ENCODE data around the gene CLDN15.
A peak's percentile ranks its signal among the peaks of the same experiment; 100 is the strongest.
"Not testable (repeated sequence)": the region's sequence is repeated elsewhere in the genome, so short reads cannot be mapped to it uniquely, and the experiment has no call there.

Gene CLDN15

DNA sequence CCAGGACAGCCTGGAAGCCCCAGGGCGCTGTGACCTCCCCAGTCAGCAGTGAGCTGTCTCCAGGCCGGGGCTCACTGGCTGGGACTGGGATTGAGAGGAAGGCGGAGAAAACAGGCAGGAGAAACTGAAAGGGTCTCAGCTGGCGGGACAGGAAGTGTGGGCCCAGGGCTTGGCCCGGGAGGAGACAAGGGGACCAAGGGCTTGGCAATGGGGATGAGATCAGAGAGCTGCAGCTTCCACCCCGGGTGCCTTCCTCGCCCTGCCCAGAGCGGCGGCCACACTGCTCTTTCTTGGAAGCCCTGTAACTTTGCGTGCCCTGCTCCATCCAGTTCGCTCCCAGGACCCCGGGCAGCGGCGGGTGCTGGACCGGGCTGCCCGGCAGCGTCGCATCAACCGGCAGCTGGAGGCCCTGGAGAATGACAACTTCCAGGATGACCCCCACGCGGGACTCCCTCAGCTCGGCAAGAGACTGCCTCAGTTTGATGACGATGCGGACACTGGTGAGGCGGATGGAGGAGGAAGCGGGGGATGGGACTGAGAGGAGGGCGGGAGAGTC is 15.2 kb downstream of the CLDN15 start:
- no peak for DNase-seq (ENCODE audit: low read depth, low spot score)

DNA sequence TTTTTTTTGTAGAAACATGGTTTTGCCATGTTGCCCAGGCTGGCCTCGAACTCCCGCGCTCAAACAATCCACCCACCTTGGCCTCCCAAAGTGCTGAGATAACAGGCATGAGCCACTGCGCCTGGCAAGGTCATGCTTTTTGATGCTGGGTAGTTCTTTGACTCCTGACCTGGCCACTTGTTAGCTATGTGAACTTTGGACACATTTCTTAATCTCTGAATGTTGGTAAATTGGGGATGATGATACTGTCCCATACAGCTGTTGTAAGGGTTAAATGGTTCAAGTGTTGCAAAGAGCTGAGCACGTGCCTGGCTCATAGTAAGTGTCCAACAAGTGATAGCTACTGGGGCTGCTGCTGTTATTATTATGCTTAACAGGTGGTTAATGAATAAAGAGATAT is 17.3 kb downstream of the CLDN15 start:
- DNase-seq (ENCODE audit: low read depth, low spot score) = no peak

DNA sequence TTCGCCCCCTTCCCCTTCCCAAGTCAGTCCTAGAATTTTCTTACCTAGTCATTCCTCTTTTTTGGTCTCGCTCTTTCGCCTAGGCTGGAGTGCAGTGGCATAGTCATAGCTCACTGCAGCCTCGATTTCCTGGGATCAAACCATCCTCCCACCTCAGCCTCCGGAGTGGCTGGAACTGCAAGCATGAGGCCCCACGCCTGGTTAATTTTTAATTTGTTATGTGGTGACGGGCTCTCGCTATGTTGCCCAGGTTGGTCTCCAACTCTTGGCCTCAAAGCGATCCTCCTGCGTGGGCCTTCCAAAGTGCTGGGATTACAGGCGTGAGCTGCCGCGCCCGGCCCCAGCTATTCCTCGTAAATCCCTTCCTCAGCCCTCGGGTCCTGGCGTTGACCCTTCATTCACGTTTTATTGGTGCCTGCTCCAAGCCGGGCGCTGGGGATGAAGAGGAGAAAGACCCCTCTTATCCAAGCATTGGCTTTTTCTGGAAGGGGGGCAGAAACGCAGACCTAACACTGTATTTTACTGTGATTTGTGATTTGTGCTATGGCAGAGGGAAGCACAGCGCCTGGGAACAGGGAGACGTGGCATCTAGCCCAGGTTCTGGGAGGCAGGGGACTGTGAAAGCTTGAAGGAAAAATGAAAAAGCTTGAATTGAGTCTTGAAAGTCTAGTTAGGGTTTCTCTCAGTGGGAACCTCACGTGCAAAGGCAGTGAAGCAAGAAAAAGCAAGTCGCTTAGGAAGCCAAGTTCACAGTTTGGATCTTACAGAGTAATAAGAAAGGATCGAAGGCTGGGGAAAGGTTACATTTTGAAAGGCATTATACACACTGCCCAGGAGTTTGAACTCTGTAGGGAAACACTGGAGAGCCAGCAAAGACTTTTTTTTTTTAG is 19.1 kb downstream of the CLDN15 start:
- DNase-seq (ENCODE audit: low read depth, low spot score) = no peak

DNA sequence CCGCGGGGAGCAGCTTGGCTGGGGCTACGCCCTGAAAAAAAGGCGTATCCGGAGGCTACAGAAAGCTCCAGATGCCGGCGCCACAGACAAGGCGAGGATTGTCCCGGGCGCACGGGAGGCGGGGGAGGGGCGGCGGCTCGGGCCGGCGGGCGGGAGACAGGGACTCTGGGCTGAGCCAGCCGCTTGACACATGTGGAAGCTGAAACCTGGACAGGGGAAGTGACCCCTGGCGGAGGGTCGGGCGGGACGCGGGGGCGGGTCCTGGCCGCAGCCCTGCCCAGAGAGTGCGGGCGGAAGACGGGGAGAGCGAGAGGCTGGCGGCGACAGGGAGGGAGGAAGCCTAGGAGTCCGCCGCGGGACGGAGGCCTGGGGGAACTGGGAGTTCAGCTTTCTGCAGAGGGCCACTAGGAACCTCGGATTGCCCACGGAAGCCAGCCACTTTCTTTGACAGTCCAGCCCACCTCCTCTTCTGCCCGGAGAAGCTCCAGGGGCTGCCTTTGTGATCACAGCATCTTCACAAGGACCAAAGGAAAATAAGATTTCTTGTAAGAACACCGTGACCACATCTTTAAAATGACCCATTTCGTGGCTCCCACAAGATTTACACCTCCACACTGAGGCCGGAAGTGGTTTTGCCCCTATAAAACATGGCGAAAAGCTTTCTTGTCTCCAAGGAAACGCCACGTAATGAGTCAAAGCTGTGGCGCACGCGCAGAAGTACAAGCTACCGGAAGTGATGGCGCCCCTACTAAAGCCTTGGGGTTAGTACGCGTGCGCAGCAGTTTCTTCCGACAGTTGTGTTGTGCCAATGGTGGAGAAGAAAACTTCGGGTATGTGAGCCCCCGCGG is 20.0 kb downstream of the CLDN15 start, which contains the start of the genes PLOD3 and ZNHIT1:
TSS of gene PLOD3 (minus strand) at position 194 of the 848 bp plus-strand sequence. CDS start 307 bp downstream, outside the sequence.
TSS of gene ZNHIT1 (plus strand) at position 778 of the 848 bp plus-strand sequence. CDS start at position 809, 31 bp downstream.
- peak; percentile 89 for DNase-seq (ENCODE audit: low read depth, low spot score)

DNA sequence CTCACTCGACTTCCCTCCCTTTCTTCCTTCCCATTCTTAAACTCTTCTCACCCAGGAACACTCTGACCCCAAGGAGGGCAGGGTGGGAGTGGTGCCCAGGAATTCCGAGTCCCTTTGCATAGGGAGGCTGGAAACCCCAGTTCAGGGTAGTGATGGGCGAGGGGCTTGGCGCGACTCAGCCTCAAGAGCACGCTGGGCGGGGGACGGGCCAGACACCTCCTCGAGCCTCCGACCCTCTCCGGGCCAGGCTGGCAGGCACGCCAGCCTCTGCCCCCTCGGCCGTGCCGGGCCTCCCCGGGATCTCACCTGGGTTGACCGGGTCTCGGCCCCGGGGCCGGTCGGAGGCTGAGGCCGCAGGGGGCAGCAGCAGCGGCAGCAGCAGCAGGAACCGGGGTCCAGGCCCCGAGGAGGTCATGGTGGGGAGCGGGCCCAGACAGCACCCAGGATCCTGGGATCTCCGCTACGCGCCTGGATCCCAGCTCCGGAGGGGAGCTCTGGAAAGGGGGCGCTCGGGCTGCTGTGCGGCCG is 20.7 kb downstream of the CLDN15 start:
- DNase-seq (ENCODE audit: low read depth, low spot score) = no peak

DNA sequence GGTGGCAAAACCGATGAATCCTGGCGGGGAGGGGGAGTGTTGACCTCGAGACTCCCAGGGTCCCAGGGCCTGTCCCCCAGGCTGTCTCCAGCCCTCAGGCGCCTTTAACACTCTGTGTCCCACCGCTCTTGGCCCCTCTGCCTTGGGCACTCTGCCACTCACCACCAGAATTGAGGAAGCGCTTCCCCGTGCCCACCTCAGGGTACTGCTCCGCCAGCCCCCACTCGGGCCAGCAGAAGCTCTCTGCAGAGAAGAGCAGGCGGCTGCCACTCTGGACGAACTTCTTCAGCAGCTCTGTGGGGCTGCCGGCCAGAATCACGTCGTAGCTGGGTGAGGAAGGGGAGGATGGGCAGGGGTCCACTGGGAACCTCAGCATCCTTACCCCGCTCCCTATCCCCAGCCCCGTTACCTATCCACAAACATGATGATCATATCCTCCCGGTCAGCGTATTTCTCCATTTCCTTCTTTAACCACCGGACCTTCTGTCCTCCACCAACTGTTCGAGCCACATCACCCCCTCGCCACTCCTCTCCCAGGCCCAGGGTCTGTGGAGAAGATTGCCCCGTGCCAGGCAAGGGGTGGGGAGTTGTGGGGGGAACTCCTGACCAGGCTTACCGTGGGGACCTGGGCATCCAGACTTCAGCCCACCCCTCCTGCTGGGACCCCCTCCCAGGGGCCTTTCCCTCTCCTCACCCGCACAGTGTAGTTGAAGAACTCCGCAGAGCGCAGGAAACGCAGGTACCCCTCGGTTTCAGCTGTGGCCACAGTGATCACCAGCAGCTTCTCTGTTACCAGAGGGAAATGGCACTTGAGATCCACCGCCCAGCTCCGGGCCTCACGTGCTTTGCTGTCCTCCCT is 21.4 kb downstream of the CLDN15 start:
- no peak for DNase-seq (ENCODE audit: low read depth, low spot score)

DNA sequence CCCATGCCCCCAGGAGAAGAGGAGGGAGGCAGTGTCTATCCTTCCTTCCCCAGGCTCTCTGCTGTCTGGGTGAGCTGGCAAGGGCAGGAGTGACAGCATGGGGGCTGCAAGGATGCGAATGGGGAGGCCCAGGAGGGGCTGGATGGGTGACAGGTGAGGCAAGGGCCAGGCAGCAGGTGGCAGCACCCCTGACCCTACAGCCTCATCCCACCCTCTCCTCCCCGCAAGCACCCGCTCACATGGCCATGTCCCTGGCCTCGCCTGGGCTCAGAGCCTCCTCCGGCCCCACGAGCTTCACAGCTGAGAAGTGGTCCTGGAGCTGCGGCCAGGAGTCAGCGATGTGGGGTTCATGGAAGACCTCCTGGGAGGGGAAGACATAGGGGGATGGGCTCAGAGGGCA is 25.6 kb downstream of the CLDN15 start:
- DNase-seq (ENCODE audit: low read depth, low spot score) = no peak

DNA sequence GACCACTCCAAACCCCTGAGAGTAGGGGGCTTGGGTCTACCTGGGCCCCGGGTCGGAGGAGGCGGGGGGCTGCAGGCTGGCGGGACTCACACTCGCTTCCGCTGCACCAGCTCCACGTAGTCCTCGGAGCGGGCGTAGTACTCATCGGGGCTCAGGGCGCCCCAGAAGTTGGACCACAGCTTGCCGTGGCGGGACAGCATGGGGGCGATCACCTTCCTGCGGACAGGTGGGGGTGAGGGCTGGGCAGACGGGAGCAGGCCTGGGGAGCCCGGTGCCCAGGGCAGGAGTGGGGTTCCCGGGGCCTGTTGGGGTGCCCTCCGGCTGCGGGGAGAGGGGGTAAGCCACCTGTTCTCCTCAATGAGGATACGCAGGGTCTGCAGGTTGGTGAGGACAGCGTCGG is 26.1 kb downstream of the CLDN15 start:
- DNase-seq (ENCODE audit: low read depth, low spot score) = no peak

DNA sequence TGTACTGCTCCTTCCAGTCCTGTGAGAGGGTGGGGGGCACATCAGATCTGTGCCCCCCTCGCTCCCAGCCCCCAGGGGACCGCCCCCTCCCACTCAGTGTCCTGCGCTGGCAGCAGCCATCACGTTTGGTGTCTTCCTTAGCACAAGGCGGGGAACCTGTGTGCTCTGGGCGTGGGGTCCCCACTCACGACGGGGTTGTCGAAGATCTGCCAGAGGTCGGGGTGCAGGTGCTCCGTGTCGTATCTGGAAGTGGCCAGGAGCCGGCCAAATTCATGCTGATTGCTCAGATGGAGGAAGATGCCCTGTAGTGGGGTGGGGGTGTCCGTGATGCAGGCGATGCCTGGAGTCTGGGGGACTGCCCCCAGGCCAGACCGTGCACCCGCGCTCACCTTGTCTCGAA is 27.5 kb downstream of the CLDN15 start:
- no peak for DNase-seq (ENCODE audit: low read depth, low spot score)

DNA sequence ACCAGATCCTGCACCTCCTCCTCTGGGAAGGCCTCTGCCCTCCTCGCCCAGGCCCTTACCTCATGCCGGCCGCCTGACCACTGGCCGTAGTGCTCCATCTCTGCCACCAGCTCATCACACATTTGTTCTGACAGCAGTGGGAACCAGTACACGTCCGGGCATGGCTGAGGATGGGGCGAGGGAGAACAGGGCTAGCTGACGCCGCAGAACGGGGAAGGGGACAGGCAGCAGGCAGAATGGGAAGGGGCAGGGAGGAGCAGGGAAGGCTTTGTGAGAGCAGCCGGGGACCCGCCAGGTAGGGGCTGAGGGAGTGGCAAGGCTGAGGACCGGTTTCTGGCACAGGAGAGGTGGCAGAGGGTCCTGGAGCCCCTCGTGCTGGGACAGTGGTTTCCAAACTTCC is 28.8 kb downstream of the CLDN15 start:
- no peak for DNase-seq (ENCODE audit: low read depth, low spot score)

DNA sequence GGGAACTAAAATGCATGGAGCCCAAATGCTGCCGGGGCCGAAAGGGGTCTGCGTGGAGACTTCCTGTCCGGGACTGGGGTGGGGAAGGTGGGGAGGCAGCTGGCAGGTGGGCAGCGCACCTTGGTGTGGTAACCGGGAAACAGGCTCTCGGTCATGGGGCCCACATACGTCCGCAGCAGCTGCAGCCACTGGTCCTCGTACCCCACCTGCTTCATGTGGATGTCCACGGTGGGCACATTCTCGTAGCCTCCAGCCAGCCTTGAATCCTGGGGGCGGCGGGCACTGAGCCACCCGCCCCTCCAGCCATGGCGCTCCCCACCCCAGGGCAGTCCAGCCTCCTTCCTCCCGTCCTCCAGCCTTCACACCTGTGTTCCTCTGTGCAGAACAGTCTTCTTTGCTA is 30.1 kb downstream of the CLDN15 start:
- no peak for DNase-seq (ENCODE audit: low read depth, low spot score)

DNA sequence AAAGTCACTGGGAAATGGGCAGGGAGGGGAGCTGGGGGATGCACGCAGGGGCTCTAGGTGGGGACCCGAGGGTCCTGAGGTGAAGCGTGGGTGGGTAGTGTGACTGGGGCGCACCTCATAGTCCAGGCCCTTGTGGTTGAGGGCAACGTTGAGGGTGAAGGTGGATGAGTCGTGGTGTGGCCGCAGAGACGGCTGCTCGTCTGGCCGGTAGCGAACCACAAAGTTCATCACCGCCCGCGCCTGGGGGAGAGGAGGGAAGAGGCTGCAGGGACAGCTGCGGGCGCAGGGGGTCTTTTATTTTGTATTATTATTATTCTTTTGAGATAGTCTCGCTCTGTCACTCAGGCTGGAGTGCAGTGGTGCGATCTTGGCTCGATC is 30.9 kb downstream of the CLDN15 start:
- no peak for DNase-seq (ENCODE audit: low read depth, low spot score)

DNA sequence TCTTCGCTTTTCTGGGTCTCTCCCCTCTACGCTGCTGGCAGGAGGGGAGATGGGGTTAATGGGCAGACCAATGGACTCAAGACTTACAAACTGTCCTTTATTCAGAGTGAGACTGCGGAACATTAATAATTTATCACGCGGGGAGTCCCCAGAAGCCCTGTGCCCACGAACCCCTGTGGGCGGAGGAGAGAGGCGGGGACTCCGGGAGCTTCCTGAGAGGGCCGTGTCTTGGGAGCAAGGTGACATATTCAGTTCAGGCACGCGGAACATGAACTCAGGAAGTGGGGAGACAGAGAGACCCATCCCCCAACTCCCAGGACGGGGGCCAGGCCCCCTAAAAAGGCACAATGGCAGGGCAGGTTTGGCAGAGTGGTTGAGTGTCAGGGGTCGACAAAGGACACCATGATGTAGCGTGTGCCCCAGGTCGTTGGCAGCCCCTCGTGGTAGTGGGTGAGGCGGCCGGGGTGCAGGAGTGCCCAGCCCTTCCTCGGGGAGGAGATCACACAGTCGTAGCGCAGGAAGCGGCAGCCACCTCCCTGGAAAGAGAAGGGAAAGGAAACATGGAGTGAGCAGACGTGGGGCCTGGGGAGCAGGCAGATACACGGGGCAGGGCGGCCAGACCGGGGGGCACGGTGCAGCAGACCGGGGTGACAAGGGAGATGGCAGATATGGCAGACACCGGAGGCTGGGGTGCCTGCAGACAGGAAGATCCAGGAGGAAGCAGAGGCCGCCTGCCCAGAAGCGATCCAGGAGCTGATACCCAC is 31.5 kb downstream of the CLDN15 start:
- DNase-seq (ENCODE audit: low read depth, low spot score) = no peak

DNA sequence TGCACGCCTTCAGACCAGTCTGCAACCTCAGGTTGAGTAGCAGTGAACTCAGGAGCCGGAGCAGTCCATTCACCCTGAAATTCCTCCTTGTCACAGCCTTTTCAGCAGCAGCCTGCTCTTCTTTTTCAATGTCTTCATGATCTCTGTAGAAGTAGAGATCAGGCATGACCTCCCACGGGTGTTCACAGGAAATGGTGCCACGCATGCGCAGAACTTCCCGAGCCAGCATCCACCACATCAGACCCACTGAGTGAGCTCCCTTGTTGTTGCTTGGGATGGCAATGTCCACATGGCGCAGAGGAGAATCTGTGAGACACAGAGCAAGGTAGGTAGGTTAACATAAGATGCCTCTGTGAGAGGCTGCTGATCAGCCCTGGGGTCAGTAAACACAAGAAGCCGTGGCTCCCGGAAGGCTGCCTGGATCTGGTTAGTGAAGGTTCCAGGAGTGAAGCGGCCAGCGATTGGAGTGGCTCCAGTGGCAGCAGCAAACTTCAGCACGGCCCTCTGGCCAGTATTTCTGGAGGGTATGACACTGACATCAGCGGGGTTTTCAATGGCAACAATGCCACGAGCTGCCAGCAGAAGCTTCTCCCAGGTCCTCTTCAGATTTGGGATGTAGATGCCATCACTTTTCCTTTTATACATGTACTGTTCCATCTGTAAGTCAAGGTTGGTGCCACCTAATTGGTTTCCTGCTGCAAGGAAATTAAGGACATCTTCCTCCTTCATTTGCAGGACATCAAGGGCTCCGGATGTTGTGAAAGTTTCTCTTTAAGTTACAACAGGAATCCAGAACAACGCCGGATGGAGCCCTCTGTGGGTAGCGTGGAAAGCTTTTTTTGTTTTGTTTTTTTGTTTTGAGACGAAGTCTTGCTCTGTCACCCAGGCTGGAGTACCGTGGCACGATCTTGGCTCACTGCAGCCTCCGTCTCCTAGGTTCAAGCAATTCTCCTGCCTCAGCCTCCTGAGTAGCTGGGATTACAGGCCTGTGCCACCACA is 33.6 kb downstream of the CLDN15 start:
- DNase-seq (ENCODE audit: low read depth, low spot score) = not testable (repeated sequence)

DNA sequence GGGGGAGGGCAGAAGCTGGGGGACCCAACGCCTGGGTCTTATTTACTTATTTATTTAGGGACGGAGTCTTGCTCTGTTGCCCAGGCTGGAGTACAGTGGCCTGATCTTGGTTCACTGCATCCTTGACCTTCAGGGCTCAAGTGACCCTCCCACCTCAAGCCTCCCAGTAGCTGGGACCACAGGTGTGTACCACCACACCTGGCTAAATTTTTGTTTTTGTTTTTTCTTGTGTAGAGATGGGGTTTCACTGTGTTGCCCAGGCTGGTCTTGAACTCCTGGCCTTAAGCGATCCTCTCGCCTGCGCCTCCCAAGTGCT is 35.0 kb downstream of the CLDN15 start:
- no peak for DNase-seq (ENCODE audit: low read depth, low spot score)

DNA sequence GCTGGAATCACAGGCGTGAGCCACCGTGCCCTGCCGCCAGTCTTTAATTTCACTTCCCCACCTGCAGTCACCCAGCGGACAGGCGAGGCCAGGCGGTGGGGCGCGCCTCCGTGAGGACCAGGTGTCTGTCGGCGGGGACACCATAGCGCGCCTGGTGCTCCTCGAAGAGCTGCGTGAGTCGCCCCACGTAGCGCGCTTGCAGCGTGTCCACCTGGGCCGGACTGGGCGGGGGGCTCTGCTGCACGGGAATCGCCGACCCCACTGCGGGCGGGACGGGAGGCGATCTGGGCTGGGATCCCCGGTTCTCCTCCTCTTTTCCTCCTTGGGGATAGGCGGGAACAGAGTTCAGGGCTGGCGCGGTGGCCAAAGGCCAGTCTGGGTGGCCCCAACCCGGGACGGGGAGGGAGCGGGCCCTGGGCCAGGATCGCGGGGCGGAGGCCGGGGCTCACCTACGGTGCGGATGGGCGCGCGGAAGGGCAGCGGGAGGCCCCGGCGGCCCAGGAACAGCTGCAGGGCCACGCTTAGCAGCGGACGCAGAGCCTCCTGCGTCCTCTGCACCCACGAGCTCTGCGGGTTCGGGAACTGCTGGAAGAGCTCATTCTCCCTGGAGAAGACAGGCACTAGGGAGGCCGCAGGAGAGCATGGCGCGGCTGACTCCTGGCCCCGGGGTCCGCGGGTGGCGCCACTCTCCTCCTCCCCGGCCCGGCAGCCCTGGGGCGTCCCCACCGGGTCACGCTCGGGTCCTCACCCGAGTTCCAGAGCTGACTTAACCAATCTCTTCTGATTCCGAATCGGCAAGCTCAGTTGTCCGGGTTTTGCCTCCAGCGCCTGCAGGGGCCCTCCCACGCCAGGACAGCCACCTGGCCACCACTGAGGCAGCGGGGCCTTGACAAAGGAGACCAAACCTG is 35.7 kb downstream of the CLDN15 start:
- no peak for DNase-seq (ENCODE audit: low read depth, low spot score)

DNA sequence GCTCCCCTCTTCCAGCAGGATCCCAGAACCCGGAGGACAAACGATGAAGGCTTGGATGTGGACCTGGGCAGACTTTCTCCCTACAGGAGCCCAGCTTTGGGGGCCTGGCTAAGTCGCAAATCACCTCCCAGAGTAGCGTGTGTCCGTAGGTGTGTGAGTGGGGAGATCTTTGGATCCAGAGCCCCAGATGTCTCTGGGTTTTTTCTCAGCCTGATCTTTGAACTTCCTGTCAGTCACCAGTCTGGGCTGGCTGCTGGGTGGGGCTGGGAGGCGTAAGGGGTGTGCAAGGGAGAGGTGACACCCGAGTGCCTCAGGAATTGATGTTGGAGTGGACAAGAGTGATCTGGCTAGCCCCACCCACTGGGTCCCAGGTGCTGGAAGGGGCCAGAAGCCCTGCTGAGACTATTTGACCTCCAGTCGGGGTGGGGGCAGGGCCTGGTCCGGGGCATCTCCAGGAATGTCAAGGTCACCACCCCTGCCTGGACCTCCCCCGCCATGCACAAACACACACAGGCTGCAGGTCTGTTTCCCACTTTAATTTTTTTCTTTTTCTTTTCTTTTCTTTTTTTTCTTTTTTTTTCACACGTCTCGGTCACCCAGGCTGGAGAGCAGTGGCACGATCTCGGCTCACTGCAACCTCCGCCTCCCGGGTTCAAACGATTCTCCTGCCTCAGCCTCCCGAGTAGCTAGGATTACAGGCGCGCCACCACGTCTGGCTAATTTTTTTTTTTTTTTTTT is 36.6 kb downstream of the CLDN15 start, which contains the start of gene MOGAT3:
TSS of gene MOGAT3 (minus strand) at position 175 of the 738 bp plus-strand sequence. CDS start 182 bp downstream, outside the sequence.
- no peak for DNase-seq (ENCODE audit: low read depth, low spot score)

Data from activated naive CD8-positive, alpha-beta T cell treated with anti-CD3 and anti-CD28 coated beads, Interleukin-2, amount 50 U/mL, for 16 hours (primary cell).